G401 (cell line): ENCODE measurements around the gene WRAP73. TPM values are rescaled to one million over a fixed set of nuclear protein-coding genes. Genes with fewer than 3 reads are reported as not detected.
A peak's percentile ranks its signal among the peaks of the same experiment; 100 is the strongest.

Experiments
- DNase-seq: peaks from one replicate; pipeline ENCODE4 v3.0.0-alpha.2; 2015; ENCODE audit warnings: low spot score
- in situ Hi-C: cut with HindIII; loops from 2 replicates; pipeline ENCODE4 v1.10.0; 2016; ENCODE audit warnings: low sequenced_read_pairs, mixed read lengths
- total RNA-seq: library from RNA; depleted of rRNA; stranded (reverse); fragments of >200 nt; shearing (Covaris generic); gene quantifications from 2 replicates; pipeline ENCODE4 v1.2.3, GENCODE V29; 2014

The WRAP73 gene
- total RNA-seq, 1 experiment from 2014 or later: 40.8 TPM

DNA sequence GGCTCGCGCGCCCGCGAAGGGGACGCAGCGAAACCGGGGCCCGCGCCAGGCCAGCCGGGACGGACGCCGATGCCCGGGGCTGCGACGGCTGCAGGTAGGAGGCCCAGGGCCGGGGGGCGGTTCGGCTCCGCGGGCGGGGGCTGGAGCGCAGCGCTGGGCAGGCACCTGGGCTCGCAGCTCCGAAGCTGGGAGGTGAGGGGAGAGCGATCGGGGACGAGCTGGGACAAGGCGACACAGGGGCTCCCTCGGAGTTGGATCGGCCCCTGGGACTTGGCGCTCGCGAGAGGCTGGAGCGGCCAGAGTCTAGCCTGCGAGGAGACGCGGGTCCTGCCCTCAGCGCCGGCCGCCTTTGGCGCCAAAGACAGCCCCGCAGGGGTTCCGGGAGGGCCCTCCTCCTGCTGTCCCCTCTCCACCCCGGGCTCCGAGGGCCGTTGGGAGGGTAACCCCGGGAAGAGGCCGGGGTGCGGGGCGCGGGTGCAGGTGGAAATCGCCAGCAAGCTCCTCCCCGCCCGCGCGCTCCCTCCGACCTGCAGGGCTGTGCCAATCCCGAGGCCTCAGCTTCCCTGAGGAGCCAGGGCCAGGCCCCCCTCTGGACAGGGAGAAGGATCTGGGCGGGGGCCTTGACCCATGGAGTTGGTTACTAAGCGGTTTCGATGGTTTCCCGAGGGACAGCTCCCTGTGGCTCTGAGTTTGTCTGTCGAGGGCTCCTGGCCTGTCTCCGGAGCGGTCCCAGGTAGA lies 2.8 kb upstream of the WRAP73 start:
- in situ Hi-C loops: no loop called here
- DNase-seq: peak; percentile 44

DNA sequence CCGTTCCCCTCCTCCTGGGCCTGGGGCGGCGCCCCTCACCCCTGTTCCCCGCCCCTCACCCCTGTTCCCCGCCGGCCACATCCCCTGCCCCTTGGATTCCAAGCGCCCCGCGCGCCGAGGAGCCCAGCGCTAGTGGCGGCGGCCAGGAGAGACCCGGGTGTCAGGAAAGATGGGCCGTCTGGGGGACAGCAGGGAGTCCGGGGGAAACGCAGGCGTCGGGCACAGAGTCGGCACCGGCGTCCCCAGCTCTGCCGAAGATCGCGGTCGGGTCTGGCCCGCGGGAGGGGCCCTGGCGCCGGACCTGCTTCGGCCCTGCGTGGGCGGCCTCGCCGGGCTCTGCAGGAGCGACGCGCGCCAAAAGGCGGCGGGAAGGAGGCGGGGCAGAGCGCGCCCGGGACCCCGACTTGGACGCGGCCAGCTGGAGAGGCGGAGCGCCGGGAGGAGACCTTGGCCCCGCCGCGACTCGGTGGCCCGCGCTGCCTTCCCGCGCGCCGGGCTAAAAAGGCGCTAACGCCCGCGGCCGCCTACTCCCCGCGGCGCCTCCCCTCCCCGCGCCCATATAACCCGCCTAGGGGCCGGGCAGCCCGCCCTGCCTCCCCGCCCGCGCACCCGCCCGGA lies 2.1 kb upstream of the WRAP73 start, which contains the start of gene TP73:
Gene TP73 (plus strand): TSS at position 587 of the 618 bp plus-strand sequence. CDS start 29,850 bp downstream, outside the sequence.
- in situ Hi-C loops: no loop called here
- peak; percentile 45 for DNase-seq

- in situ Hi-C loops: no loop called here
- DNase-seq: peak; percentile 19
Measured at GRCh38 chr1:3651026-3651929, 1.4 kb upstream of the WRAP73 start.

DNA sequence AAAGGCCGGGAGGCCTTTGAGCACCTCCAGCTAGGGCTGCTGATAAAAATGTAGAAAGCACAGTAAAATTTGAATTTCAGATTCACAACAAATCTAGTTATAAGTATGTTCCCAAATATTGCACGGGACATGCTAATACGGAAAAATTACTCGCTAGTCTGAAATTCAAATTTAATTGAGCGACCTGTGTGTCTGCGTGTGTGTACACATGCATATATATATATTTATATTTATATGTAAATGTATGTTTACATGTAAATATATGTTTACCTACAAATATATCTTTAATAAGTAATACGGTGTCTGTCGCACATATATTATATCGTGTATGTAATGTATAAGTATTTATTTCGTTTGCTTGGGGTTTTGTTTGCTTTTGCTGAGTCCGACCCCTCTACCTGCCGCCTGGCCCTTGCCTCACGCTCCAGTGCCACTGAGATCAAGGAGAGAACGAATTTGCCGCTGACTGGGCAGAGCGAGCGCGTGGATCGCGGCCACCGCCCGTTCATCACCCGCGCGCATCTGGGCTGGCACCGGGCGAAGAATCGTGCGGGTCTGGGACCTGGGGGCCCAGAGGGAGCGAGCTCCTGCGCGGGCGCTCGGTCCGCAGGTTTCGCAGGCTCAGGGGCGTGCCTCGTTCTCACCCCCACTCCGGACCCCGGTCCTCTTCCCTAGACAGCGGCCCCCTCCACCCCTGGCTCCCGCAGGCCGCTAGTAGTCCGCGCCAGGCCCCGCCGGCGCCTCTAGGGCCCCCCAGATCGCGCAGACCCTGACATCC lies 534 bp upstream of the WRAP73 start:
- DNase-seq: no peak
- in situ Hi-C loops: no loop called here

DNA sequence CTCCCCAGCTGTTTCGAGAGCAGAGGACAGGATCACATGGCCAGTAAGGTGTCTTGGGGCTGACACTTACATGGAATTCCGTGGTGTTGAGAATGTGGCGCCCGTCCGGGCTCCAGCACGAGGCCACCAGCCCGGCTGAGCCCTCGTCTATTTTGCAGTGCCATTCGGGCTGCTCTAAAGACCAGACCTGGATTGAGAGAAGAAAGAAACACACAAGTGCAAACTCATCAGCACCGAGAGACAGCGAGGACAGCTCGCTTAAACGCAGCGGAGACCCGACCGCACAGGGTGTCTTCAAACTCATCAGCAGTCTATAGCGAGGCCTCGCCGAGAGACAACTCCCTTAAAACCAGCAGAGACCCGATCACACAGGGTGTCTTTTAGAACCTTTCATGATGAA lies 3.3 kb downstream of the WRAP73 start:
- no peak for DNase-seq
- in situ Hi-C loops: loop anchor here (10.0 kb wide), 1 partner anchor 98 kb away; no protein-coding TSS in a partner anchor

- DNase-seq: no peak
Measured at GRCh38 chr1:3645666-3646355, 4.1 kb downstream of the WRAP73 start.

DNA sequence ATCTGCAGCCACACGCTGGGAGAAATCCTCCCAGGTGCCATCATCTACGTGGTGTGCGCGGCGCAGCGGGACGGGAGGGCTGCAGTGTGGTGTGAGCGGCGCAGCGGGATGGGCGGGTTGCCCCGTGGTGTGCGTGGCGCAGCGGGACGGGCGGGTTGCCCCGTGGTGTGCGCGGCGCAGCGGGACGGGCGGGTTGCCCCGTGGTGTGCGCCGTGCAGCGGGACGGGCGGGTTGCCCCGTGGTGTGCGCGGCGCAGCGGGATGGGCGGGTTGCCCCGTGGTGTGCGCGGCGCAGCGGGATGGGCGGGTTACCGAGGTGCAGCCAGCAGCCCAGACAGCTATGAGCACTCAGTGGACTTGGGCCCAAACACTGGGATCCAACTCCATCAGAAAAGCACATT lies 4.7 kb downstream of the WRAP73 start:
- in situ Hi-C loops: loop anchor here (10.0 kb wide), 1 partner anchor 100 kb away; no protein-coding TSS in a partner anchor

More at GRCh38 chr1:3645666-3646355, 4.1 kb downstream of the WRAP73 start:
- in situ Hi-C loops: loop anchor here (10.0 kb wide), 1 partner anchor 99 kb away; no protein-coding TSS in a partner anchor

DNA sequence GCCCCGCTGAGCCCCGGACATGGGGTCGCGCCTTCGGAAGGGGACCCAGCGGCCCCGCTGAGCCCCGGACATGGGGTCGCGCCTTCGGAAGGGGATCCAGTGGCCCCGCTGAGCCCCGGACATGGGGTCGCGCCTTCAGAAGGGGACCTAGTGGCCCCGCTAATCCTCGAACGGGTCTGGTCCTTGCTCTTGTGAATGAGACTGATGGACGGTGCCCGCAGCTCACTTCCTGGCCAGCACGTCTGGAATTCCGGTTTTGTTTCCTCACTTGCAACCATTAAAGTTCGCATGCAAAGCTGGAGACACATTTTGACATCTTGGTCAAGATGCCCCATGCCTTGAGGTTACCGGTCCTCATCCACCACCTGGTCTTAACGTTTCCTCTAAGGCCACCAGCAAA lies 5.6 kb downstream of the WRAP73 start:
- in situ Hi-C loops: loop anchor here (10.0 kb wide), 1 partner anchor 101 kb away; no protein-coding TSS in a partner anchor
- no peak for DNase-seq

More for the DNA sequence above, 4.7 kb downstream of the WRAP73 start:
- DNase-seq: no peak

GRCh38 chr1:3642919-3643675 lies 6.8 kb downstream of the WRAP73 start:
- DNase-seq: no peak
- in situ Hi-C loops: loop anchor here (10.0 kb wide), 1 partner anchor 102 kb away; no protein-coding TSS in a partner anchor

DNA sequence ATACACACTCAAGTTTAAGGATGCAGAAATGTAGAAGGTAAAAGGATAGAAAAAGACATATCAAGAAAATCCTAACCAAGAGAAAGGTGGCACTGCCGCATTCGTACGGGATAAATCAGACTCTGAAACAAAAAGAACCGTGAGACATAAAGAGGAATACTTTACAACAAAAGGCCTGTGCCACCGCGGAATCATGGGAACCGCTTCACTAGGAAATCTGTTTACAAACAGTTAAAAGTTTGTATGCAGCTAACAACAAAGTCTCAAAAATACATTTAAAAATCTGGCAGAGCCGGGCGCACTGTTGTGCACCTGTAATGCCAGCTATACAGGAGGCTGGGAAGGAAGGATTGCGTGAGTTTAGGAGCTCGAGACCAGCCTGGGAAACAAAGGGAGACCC lies 8.1 kb downstream of the WRAP73 start:
- DNase-seq: no peak
- in situ Hi-C loops: loop anchor here (10.0 kb wide), 1 partner anchor 103 kb away; no protein-coding TSS in a partner anchor

- DNase-seq: no peak
- in situ Hi-C loops: loop anchor here (10.0 kb wide), 1 partner anchor 104 kb away; no protein-coding TSS in a partner anchor
Measured at GRCh38 chr1:3641046-3641760, 8.7 kb downstream of the WRAP73 start.

DNA sequence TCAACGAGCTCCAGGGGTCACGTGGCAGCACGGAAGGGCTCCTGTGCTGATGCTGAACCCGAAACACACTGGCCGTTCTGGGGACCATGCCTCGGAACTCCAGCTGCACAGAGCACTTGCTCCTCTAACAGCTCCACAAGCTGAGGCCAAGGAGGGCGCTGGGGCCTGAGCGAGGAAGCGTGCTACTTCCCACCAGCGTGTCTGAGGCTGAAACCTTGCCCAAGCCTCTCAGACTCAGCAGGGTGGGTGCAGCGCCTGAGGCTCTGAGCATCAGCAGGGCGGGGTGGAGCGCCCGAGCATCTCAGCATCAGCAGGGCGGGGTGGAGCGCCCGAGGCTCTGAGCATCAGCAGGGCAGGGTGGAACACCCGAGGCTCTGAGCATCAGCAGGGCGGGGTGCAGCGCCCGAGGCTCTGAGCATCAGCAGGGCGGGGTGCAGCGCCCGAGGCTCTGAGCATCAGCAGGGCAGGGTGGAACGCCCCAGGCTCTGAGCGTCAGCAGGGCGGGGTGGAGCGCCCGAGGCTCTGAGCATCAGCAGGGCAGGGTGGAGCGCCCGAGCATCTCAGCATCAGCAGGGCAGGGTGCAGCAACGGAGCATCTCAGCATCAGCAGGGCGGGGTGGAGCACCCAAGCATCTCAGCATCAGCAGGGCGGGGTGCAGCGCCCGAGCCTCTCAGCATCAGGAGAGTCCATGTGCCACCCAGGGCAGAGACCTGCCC lies 9.6 kb downstream of the WRAP73 start:
- in situ Hi-C loops: loop anchor here (10.0 kb wide), 1 partner anchor 105 kb away; no protein-coding TSS in a partner anchor
- no peak for DNase-seq

DNA sequence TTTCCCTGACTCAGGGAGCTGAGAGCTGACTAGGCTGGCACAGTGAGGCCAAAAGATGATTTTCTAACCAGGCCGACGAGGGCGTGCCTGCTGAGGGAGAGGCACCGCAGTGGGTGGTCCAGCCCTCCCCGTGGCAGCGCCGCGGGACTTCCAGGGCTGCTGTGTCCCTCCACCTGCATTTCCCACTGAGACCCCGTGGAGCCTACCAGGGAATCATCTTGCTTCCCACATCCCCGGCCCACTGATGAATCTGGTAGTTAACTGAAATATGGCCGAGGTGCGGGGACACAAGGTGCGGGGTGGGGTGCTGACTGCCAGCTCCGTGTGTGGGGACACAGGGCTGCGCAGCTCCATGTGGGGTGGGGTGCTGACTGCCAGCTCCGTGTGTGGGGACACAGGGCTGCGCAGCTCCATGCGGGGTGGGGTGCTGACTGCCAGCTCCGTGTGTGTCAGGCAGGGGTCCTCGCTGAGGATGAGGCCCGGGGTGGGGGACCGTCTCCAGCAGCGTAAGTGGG lies 10.4 kb downstream of the WRAP73 start:
- in situ Hi-C loops: no loop called here
- no peak for DNase-seq

DNA sequence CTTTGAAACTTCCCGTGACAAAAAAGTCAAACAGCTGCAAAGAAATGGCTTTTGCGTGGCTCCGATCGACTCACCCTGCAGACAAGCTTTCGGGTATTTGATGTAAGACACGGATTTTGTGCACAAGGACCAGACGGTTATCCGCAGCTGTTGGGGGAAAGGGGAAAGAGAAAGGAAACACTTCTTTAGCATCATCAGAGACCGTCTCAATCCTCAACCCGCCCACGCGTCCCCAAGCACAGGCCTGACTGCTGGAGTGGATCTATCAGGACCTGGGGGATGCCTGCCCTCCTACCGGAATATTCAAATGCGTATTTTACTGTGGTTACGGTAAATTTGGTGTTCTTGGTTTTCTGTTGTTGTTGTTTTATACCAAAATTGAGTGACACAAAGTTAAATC lies 11.2 kb downstream of the WRAP73 start:
- in situ Hi-C loops: no loop called here
- no peak for DNase-seq

- in situ Hi-C loops: no loop called here
- DNase-seq: no peak
Measured at GRCh38 chr1:3638027-3638426, 11.9 kb downstream of the WRAP73 start.

GRCh38 chr1:3636531-3636930 lies 13.4 kb downstream of the WRAP73 start:
- DNase-seq: no peak
- in situ Hi-C loops: no loop called here
